GM12892 (cell line): ENCODE measurements around the gene SLC6A8.

Source experiments
- POLR2A ChIP-seq: IDR thresholded peaks from 2 replicates; pipeline ENCODE4 v1.6.1; 2011; ENCODE audit warnings: low read depth, low read length, control low read depth
- POLR2AphosphoS5 ChIP-seq: IDR thresholded peaks from 2 replicates; pipeline ENCODE4 v1.6.1; 2011; ENCODE audit warnings: low read depth, low read length, control low read depth
- TAF1 ChIP-seq: IDR thresholded peaks from 2 replicates; pipeline ENCODE4 v1.6.1; 2011; ENCODE audit warnings: low read depth, mild to moderate bottlenecking, control low read depth, low read length, borderline replicate concordance

GRCh38 chrX:153638436-153639176 is 49.1 kb upstream of the SLC6A8 start:
- no peak for TF ChIP-seq POLR2AphosphoS5
- TF ChIP-seq POLR2A = no peak
- no peak for TF ChIP-seq TAF1
